ENCODE data around the gene ADAMTS13.

DNA sequence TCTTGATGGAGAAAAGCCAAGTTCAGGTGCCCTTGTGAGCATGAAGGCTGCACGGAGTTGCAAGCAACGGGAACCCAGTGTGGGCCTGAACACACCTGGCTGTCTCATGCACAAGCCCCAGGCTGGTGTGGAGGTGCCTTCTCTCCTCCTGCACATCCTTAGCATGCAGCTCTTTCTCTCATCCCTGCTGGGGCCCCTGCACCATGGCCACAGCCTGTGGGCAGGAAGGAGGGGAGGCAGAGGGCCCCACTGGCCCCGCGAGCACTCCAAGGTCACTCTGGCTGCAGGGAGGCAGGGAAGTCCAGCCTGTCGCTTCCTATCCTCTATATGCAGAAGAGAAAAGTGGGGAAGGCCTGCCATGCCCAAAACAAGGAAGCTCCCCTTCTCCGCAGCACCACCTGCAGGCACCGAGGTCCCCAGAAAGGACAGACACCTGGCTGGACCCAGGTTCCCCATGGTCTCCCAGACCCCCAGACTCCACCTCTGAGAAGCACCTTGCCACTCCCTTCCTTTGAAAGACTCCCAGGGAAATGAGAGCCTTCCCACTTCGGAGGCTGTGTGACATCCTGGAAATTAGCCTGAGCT lies 27.4 kb upstream of the ADAMTS13 start:
- TF ChIP-seq, protein P1, sequence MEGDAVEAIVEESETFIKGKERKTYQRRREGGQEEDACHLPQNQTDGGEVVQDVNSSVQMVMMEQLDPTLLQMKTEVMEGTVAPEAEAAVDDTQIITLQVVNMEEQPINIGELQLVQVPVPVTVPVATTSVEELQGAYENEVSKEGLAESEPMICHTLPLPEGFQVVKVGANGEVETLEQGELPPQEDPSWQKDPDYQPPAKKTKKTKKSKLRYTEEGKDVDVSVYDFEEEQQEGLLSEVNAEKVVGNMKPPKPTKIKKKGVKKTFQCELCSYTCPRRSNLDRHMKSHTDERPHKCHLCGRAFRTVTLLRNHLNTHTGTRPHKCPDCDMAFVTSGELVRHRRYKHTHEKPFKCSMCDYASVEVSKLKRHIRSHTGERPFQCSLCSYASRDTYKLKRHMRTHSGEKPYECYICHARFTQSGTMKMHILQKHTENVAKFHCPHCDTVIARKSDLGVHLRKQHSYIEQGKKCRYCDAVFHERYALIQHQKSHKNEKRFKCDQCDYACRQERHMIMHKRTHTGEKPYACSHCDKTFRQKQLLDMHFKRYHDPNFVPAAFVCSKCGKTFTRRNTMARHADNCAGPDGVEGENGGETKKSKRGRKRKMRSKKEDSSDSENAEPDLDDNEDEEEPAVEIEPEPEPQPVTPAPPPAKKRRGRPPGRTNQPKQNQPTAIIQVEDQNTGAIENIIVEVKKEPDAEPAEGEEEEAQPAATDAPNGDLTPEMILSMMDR (IDR thresholded peaks at IDR 0.05) = no peak
- TF ChIP-seq EP300 (IDR thresholded peaks at IDR 0.05; ENCODE audit: low read depth) (no peak), POLR2AphosphoS5 (IDR thresholded peaks at IDR 0.05) (no peak)

Data from transverse colon (tissue), 4 donors.